ENCODE results near the gene BRSK2.
"Not testable (repeated sequence)": the region's sequence is repeated elsewhere in the genome, so short reads cannot be mapped to it uniquely, and the experiment has no call there.

The BRSK2 gene

DNA sequence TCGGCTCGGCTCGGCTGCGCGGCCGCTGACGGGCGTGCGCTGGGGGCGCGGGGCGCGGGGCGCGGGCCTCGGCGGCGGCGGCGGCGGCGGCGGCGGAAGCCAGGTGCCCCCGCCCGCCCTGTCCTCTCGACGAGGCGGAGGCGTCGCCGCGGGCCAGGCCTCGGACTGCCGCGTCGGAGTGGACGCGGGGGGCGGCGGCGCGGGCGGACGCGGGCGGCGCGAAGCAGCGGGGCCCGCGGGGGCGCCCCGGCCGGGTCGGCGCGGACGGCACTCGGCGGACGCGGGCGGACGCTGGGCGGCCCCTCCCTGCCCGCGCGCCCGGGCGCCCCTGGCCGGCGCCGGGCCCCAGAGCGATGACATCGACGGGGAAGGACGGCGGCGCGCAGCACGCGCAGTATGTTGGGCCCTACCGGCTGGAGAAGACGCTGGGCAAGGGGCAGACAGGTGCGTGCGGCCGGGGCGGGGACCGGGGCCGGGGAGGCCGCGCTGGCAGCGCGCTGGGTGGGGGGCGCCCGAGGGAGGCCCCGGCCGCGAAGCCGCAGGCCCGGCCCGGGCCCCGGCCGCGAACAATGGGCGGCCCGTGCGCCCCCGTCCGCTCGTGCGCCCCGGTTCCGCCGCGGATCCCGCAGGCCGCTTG is at the start of gene BRSK2:
Gene BRSK2 (plus strand): TSS at position 3 of the 637 bp plus-strand sequence. CDS start 351 bp downstream, at position 354.
- H3K27ac Mint-ChIP-seq: no peak within 1 kb of the TSS
- H3K36me3 Mint-ChIP-seq: no peaks in the 10 kb centered on the region
- H3K4me3 Mint-ChIP-seq: peak within 1 kb of the TSS; percentile 65
- peaks cover 9% of the 10 kb centered on the region for H3K4me1 Mint-ChIP-seq
- peaks cover 21% of the 10 kb centered on the region for H3K27me3 Mint-ChIP-seq
- no peaks in the 10 kb centered on the region for H3K9me3 Mint-ChIP-seq

DNA sequence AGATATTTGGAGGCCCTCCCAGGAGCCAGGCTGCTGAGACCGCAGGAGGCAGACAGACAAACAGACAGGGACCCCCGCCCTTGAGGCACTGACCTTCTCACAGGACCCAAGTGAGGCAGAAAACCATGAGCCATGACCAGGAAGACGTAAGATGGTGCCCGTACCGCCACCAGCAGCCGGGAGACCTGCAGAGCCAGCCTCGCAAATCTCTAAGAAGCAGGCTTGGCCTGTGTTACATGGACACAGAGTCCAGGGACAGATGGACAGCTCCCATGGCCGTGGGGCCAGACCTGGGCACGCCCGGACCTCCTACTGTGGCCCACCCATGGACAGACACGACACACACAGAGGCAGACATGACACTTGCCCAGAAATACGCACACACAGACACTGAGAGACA is 49.6 kb upstream of the BRSK2 start:
- Mint-ChIP-seq H3K27me3 (no peaks in the 10 kb centered on the region), H3K9me3 (no peaks in the 10 kb centered on the region), H3K4me3 (no peak overlapping the region), H3K27ac (no peak overlapping the region), H3K4me1 (peaks cover 13% of the 10 kb centered on the region), H3K36me3 (no peaks in the 10 kb centered on the region)

GRCh38 chr11:1341226-1341625 is 48.5 kb upstream of the BRSK2 start:
- not testable (repeated sequence) for H3K4me3 Mint-ChIP-seq, H3K27ac Mint-ChIP-seq, H3K36me3 Mint-ChIP-seq, H3K4me1 Mint-ChIP-seq, H3K9me3 Mint-ChIP-seq, H3K27me3 Mint-ChIP-seq

- H3K4me1 Mint-ChIP-seq: peaks cover 5% of the 10 kb centered on the region
- no peak overlapping the region for H3K4me3 Mint-ChIP-seq
- H3K27me3 Mint-ChIP-seq: no peaks in the 10 kb centered on the region
- H3K27ac Mint-ChIP-seq: no peak overlapping the region
- H3K9me3 Mint-ChIP-seq: no peaks in the 10 kb centered on the region
- no peaks in the 10 kb centered on the region for H3K36me3 Mint-ChIP-seq
Observed at GRCh38 chr11:1341928-1342524, 47.7 kb upstream of the BRSK2 start.

GRCh38 chr11:1342946-1343345 is 46.8 kb upstream of the BRSK2 start:
- peaks cover 1% of the 10 kb centered on the region for H3K4me1 Mint-ChIP-seq
- H3K9me3 Mint-ChIP-seq: no peaks in the 10 kb centered on the region
- no peaks in the 10 kb centered on the region for H3K27me3 Mint-ChIP-seq
- H3K27ac Mint-ChIP-seq: no peak overlapping the region
- no peaks in the 10 kb centered on the region for H3K36me3 Mint-ChIP-seq
- H3K4me3 Mint-ChIP-seq: no peak overlapping the region

DNA sequence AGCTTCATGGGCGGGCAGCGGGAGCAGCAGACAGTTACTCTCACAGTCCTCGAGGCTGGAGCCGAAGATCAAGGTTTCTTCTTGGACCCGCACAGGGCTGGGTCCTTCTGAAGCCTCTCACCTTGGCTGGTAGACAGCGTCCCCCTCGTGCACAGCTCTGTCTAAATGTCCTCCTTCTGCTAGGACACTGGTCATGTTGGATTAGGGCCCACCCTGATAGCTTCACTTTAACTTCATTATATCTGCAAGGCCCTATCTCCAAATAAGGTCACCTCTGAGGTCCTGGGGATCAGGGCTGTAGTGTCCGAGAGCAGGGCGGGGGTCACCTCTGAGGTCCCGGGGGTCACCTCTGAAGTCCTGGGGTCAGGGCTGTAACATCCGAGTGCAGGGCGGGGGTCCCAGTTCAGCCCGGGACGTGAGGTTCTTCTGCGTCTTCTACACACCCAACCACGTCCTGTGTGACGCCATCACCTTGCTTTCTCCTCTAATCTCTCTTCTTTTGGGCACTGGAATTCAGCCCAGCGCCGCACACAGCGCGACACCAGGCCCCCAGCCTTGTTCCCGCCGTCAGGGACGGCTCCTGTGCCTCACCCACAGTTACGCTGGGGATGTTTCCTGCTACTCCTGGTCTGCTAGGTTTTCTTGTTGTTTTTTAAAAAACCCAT is 46.2 kb upstream of the BRSK2 start:
- Mint-ChIP-seq H3K9me3 (no peaks in the 10 kb centered on the region), H3K4me1 (no peaks in the 10 kb centered on the region), H3K27me3 (no peaks in the 10 kb centered on the region), H3K27ac (no peak overlapping the region), H3K4me3 (no peak overlapping the region), H3K36me3 (no peaks in the 10 kb centered on the region)

DNA sequence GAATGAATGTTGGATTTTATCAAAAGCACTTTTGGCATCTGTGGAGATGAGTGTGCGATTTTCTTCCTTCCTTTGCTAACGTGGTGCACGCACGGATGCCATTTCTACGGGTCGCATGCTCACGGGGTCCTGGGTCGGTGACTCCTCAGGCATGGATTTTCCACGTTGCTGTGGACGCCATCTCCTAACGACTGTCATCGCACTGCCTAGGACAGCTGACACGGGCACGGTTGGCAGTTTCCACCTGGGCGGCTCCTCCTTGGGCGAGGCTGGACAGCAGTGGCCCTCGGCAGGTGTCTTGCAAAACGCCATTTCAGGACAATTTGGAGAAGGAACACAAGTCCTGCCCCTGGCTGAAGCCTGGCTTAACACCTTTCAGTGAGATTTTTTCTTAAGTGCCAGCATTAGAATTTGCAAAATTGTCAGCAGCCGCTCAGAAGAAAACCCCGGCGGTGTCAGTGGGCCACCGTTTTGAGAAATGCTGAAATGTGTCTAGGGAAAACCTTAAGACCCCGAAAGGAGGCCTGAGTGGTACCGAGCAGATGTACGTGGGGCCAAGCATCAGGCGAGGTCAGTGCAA is 45.6 kb upstream of the BRSK2 start:
- H3K4me3 Mint-ChIP-seq: no peak overlapping the region
- no peak overlapping the region for H3K27ac Mint-ChIP-seq
- H3K27me3 Mint-ChIP-seq: no peaks in the 10 kb centered on the region
- H3K9me3 Mint-ChIP-seq: no peaks in the 10 kb centered on the region
- no peaks in the 10 kb centered on the region for H3K4me1 Mint-ChIP-seq
- no peaks in the 10 kb centered on the region for H3K36me3 Mint-ChIP-seq

GRCh38 chr11:1345737-1346513 is 43.8 kb upstream of the BRSK2 start:
- Mint-ChIP-seq H3K36me3 (no peaks in the 10 kb centered on the region), H3K27ac (peak overlapping the region; percentile 3), H3K9me3 (no peaks in the 10 kb centered on the region), H3K27me3 (no peaks in the 10 kb centered on the region), H3K4me3 (no peak overlapping the region), H3K4me1 (no peaks in the 10 kb centered on the region)

DNA sequence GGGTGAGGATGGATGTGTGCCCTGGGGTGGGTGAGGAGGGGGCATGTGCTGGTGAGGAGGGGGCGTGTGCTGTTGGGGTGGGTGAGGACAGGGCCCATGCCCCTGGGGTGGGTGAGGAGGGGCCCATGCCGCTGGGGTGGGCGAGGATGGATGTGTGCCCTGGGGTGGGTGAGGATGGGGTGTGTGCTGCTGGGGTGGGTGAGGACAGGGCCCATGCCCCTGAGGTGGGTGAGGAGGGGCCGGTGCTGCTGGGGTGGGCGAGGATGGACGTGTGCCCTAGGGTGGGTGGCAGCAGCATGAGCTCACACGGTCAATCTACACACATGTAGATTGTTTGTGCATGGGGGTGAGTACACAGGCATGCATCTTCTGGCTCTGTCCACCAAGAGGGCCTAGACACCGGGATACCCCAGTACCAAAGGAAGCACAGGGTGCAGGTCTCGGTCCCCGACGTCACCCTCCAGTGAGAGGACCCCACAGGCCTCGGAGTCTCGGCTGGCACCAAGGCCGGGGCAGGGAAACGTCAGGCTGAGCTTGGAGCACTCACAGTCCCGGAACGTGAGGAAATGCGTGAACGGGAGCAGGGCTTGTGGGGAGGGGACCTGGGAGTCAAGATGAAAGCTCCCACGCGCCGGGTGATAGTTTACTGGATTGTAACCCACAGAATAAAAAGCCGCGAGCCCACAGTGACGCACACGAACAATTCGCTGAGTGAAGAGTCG is 42.9 kb upstream of the BRSK2 start:
- Mint-ChIP-seq H3K4me3 (no peak overlapping the region), H3K27ac (no peak overlapping the region), H3K27me3 (no peaks in the 10 kb centered on the region)

DNA sequence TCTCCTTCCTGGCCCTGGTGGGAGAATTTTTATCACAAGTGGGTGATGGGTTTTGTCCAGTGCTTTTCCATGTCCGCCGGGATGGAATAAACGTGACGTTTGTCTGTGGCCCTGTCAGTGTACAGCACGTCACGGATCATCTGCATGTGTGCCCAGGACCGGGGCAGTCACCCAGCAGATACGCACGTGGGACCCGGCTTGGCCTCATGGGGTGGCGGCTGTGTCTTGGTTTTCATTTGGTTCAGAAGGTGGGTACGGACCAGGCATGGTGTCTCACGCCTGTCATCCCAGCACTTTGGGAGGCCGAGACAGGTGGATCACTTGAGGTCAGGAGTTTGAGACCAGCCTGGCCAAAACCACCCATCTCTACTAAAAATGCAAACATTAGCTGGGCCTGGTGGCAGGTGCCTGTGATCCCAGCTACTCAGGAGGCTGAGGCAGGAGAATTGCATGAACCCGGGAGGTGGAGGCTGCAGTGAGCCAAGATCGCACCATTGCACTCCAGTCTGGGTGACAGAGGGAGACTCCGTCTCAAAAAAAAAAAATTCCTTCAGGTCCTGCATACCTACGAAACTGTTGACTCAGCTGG is 42.2 kb upstream of the BRSK2 start:
- H3K27ac Mint-ChIP-seq, H3K27me3 Mint-ChIP-seq, H3K9me3 Mint-ChIP-seq, H3K36me3 Mint-ChIP-seq, H3K4me3 Mint-ChIP-seq, H3K4me1 Mint-ChIP-seq: not testable (repeated sequence)

More for the DNA sequence above, 42.9 kb upstream of the BRSK2 start:
- no peaks in the 10 kb centered on the region for H3K4me1 Mint-ChIP-seq
- no peaks in the 10 kb centered on the region for H3K9me3 Mint-ChIP-seq
- no peaks in the 10 kb centered on the region for H3K36me3 Mint-ChIP-seq

GRCh38 chr11:1348146-1348795 is 41.5 kb upstream of the BRSK2 start:
- H3K27ac Mint-ChIP-seq: peak overlapping the region; percentile 35
- H3K4me3 Mint-ChIP-seq: no peak overlapping the region
- H3K27me3 Mint-ChIP-seq: no peaks in the 10 kb centered on the region
- no peaks in the 10 kb centered on the region for H3K36me3 Mint-ChIP-seq
- no peaks in the 10 kb centered on the region for H3K4me1 Mint-ChIP-seq
- H3K9me3 Mint-ChIP-seq: no peaks in the 10 kb centered on the region

- no peaks in the 10 kb centered on the region for H3K27me3 Mint-ChIP-seq
- H3K9me3 Mint-ChIP-seq: no peaks in the 10 kb centered on the region
- no peaks in the 10 kb centered on the region for H3K4me1 Mint-ChIP-seq
- H3K36me3 Mint-ChIP-seq: no peaks in the 10 kb centered on the region
- no peak overlapping the region for H3K27ac Mint-ChIP-seq
- H3K4me3 Mint-ChIP-seq: no peak overlapping the region
Observed at GRCh38 chr11:1348796-1349326, 40.9 kb upstream of the BRSK2 start.

DNA sequence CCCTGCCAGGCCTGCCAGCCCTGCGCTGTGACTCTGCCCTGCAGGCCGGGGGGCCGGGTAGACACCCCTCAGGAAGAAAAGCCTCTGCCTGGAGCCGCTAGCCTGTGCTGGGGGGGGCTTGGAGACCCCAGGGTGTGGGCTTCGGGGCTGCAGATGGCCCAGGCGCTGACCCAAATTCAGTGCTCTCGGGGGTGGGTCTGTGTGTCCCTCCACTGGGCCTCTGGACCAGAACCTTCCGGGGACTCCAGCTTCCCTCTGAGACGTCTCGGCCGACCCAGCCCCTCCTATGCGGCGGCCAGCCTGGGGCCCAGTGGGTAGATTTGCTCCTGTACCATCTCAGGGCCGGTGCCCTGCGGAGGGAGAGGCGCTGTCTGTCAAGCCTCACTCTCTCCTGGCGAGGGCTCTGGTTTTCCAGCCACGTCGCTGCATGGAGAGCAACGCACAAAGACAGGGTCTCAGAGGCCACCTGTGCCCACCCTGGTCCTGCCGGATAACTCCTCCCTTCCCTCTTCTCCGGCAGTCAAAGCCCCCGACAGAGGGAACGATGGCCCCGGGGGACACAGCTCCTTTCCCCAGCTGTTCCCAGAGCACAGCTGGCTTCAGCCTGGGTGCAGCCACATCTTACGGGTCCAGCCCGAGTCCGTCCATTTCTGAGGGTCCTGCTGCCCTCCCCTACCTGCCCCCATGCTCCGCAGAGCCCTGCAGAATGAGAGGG is 40.2 kb upstream of the BRSK2 start:
- no peak overlapping the region for H3K27ac Mint-ChIP-seq
- no peaks in the 10 kb centered on the region for H3K36me3 Mint-ChIP-seq
- H3K4me1 Mint-ChIP-seq: no peaks in the 10 kb centered on the region
- H3K27me3 Mint-ChIP-seq: no peaks in the 10 kb centered on the region
- no peaks in the 10 kb centered on the region for H3K9me3 Mint-ChIP-seq
- no peak overlapping the region for H3K4me3 Mint-ChIP-seq
